Measurements from ENCODE around the gene C19orf38. TPM values are rescaled to one million over a fixed set of nuclear protein-coding genes. Genes with fewer than 3 reads are reported as not detected.

C19orf38 gene
- total and polyA plus RNA-seq, 3 donors from 2014 or later, result 17.4 to 21.0 (median 19.3) TPM

DNA sequence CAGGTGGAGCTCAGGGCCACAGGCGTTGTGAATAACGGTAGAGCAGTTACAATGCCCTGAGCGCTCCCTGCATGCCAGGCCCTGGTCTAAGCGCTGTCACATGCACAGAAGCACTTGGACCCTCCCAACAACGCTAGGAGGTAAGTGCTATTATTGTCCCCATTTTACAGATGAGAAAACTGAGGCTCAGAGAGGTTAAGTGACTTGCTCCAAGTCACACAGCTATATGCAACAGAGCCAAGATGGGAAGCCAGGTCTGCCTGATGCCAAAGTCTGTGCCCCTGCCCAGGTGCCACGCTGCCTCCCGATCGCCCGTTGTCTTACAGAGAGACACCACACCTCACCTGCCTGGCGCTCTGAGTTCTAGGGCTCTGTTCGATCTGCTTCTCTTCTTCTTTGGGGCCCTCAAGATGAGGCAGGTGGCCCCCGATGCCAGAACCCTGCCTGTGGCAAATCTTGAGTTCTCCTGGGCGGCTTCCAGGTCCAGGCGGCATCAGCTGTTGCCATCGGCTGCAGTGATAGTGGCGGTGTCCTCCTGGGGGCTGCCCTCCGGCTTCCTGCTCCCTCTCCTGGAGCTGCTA lies 60.3 kb downstream of the C19orf38 start:
- WGBS, 2 donors, result 90 to 95% methylated on average over 15 to 17 of the region's 17 CpGs
- no peaks in the 10 kb centered on the region for H3K9me3 ChIP-seq
- H3K4me3 ChIP-seq, result no peak overlapping the region
- H3K4me1 ChIP-seq, result no peaks in the 10 kb centered on the region
- DNase-seq, result no peak
- no peak for TF ChIP-seq POLR2A (IDR thresholded peaks at IDR 0.05)
- TF ChIP-seq, protein P1, sequence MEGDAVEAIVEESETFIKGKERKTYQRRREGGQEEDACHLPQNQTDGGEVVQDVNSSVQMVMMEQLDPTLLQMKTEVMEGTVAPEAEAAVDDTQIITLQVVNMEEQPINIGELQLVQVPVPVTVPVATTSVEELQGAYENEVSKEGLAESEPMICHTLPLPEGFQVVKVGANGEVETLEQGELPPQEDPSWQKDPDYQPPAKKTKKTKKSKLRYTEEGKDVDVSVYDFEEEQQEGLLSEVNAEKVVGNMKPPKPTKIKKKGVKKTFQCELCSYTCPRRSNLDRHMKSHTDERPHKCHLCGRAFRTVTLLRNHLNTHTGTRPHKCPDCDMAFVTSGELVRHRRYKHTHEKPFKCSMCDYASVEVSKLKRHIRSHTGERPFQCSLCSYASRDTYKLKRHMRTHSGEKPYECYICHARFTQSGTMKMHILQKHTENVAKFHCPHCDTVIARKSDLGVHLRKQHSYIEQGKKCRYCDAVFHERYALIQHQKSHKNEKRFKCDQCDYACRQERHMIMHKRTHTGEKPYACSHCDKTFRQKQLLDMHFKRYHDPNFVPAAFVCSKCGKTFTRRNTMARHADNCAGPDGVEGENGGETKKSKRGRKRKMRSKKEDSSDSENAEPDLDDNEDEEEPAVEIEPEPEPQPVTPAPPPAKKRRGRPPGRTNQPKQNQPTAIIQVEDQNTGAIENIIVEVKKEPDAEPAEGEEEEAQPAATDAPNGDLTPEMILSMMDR (IDR thresholded peaks at IDR 0.05), result no peak
- intact Hi-C loops (cut with DNase I; ENCODE audit: low total_unique reads), result no loop called here
- no peak overlapping the region for H3K27ac ChIP-seq
- H3K36me3 ChIP-seq (ENCODE audit: low read depth, missing control alignments), result no peaks in the 10 kb centered on the region
- no peaks in the 10 kb centered on the region for H3K27me3 ChIP-seq

DNA sequence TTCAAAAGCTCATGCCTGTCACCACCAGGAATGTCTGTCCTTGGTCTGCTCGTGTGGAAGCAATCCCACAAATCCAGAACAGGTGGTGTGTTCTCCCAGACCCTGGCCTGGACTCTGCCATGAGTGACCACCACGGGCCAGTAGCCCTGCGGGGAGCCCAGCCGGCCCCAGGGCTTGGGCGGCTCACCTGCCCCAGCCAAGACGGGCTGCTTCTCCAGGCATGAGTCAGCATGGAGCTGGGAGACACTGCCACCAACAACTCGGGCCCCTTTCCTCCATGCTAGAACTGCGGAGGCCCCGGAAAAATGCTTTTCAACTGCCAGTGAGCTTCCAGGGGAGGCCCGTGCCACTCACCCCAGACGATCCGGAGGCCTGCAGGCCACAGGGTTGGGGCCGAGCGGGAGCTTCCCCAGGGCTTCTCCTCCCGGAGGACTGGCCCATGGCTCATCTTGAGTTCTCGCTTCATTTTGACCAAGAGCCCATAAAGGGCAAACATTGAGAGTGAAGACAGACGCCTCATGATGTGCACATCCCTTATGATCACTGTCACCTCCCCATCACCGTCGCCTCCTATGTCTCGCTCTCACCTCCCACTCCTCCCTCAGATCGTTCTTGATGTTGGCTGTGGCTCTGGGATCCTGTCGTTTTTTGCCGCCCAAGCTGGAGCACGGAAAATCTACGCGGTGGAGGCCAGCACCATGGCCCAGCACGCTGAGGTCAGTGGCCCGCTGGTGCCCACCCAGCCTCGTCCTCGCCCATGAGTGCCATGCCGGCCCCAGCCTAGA lies 63.6 kb downstream of the C19orf38 start:
- intact Hi-C loops (cut with DNase I; ENCODE audit: low total_unique reads), result no loop called here
- no peaks in the 10 kb centered on the region for H3K36me3 ChIP-seq (ENCODE audit: low read depth, missing control alignments)
- DNase-seq, result no peak
- H3K9me3 ChIP-seq, result no peaks in the 10 kb centered on the region
- no peak overlapping the region for H3K27ac ChIP-seq
- no peaks in the 10 kb centered on the region for H3K4me1 ChIP-seq
- WGBS, 2 donors, result 88 to 91% methylated on average over 24 to 31 of the region's 31 CpGs
- no peak overlapping the region for H3K4me3 ChIP-seq
- H3K27me3 ChIP-seq, result no peaks in the 10 kb centered on the region
- no peak for TF ChIP-seq POLR2A (IDR thresholded peaks at IDR 0.05)
- TF ChIP-seq, protein P1 (IDR thresholded peaks at IDR 0.05), result no peak

DNA sequence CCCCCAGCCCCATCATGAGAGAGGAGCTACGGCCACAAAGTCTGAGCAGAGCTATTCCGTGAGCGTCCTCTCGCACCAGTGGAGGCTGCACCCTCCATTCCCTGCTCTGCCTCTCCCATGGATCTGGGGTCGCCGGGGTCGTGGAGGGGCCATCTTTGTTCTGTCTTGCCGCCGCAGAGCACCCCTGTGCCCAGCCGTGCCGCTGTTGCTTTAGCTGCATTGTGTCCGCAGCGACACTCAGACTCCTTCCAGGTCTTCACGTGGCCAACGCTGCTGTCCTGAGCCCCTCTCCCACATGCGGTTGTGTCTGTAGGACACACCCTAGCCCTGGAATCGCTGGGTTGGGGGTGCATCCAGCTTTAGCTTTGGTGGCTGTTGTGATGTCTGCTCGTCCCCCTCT lies 64.4 kb downstream of the C19orf38 start:
- Histone ChIP-seq H3K4me1 (no peaks in the 10 kb centered on the region), H3K27ac (no peak overlapping the region), H3K4me3 (no peak overlapping the region), H3K27me3 (no peaks in the 10 kb centered on the region), H3K36me3 (ENCODE audit: low read depth, missing control alignments) (no peaks in the 10 kb centered on the region), H3K9me3 (no peaks in the 10 kb centered on the region)
- no peak for DNase-seq
- WGBS, 2 donors, result 90 to 92% methylated on average over 14 to 18 of the region's 18 CpGs
- no peak for TF ChIP-seq POLR2A (IDR thresholded peaks at IDR 0.05)
- TF ChIP-seq, protein P1 (IDR thresholded peaks at IDR 0.05), result no peak
- intact Hi-C loops (cut with DNase I; ENCODE audit: low total_unique reads), result no loop called here

DNA sequence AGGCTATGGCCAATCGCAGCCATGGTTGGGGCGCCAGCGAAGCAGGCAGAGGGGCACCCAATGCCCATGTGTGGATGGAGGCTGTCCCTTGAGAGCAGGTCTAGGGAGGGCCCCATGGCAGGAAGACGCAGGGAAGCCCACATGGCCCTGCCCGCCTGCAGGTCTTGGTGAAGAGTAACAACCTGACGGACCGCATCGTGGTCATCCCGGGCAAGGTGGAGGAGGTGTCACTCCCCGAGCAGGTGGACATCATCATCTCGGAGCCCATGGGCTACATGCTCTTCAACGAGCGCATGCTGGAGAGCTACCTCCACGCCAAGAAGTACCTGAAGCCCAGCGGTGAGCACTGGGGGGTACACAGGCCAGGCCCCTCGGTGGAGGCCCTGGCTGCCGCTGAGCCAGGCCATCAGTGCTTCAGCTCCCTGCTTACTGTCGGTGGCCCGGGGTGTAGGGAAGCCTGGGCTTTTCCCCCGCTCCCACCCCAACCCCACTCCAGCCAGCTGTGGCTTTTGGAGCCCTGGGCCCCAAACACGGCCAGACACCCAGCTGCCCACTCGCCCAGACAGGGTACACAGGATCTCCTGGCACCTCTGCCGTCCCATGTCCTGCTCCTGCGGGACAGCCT lies 65.6 kb downstream of the C19orf38 start:
- no peaks in the 10 kb centered on the region for H3K36me3 ChIP-seq (ENCODE audit: low read depth, missing control alignments)
- DNase-seq, result no peak
- H3K9me3 ChIP-seq, result no peaks in the 10 kb centered on the region
- TF ChIP-seq POLR2A (IDR thresholded peaks at IDR 0.05), result no peak
- TF ChIP-seq, protein P1 (IDR thresholded peaks at IDR 0.05), result no peak
- no peaks in the 10 kb centered on the region for H3K4me1 ChIP-seq
- H3K27ac ChIP-seq, result no peak overlapping the region
- 97 to 100% methylated on average over 4 to 24 of the region's 24 CpGs for WGBS, 2 donors
- H3K4me3 ChIP-seq, result no peak overlapping the region
- intact Hi-C loops (cut with DNase I; ENCODE audit: low total_unique reads), result no loop called here
- H3K27me3 ChIP-seq, result no peaks in the 10 kb centered on the region

Measured in testis (tissue), 3 donors.